IgD-negative memory B cell (primary cell): ENCODE measurements around the gene MEMO1. TPM values are rescaled to one million over a fixed set of nuclear protein-coding genes. Genes with fewer than 3 reads are reported as not detected.
"Not testable (repeated sequence)": the region's sequence is repeated elsewhere in the genome, so short reads cannot be mapped to it uniquely, and the experiment has no call there.

Source experiments
- H3K27ac Mint-ChIP-seq, 3 donors: one replicate each; pipeline ENCODE4 v1.8.0; 2020 to 2022; ENCODE audit warnings: mild to moderate bottlenecking in 3 of 3, mixed read lengths in 3 of 3, moderate library complexity in 1 of 3
- H3K27me3 Mint-ChIP-seq: one replicate; pipeline ENCODE4 v1.8.0; 2021; ENCODE audit warnings: mixed read lengths
- H3K36me3 Mint-ChIP-seq: one replicate; pipeline ENCODE4 v1.8.0; 2020; ENCODE audit warnings: mild to moderate bottlenecking, mixed read lengths
- H3K4me1 Mint-ChIP-seq, 3 donors: one replicate each; pipeline ENCODE4 v1.8.0; 2020 to 2022; ENCODE audit warnings: mixed read lengths in 3 of 3, mild to moderate bottlenecking in 1 of 3
- H3K4me3 Mint-ChIP-seq, 4 donors: one replicate each; pipeline ENCODE4 v1.8.0; 2020 to 2022; ENCODE audit warnings: mild to moderate bottlenecking in 4 of 4, mixed read lengths in 4 of 4, moderate library complexity in 3 of 4
- H3K9me3 Mint-ChIP-seq, 3 donors: one replicate each; pipeline ENCODE4 v1.8.0; 2020 to 2021; ENCODE audit warnings: mixed read lengths in 3 of 3, mild to moderate bottlenecking in 1 of 3
- polyA plus RNA-seq: library from polyadenylated mRNA; unstranded; fragments of 300-500 nt; fragmentation: Illumina TruSeq; gene quantifications from one replicate; pipeline ENCODE4 v1.2.3, GENCODE V29; 2021

Gene MEMO1
- polyA plus RNA-seq, 1 donor from 2014 or later = 32.0 TPM

DNA sequence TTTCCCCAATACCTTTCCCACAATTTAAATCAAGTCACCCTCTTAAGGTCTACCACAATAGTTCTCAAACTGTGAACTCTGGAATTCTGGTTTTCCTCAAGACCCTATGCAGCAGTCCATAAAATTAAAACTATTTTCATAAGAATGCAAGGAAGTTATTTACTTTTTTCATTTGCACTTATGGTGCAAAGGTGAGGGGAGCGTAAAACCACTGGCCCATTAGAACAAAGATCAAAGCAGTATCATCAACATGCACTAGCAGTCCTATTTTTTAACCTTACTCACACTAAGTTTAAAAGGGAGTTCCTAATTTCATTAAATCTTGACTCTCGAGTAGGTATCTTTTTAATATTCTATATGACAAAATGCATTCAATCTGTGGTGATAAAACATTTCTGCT is 85.3 kb downstream of the MEMO1 start:
- H3K27ac Mint-ChIP-seq = no peak overlapping the region
- peaks cover 9% of the 10 kb centered on the region for H3K36me3 Mint-ChIP-seq
- H3K4me3 Mint-ChIP-seq = no peak overlapping the region
- peaks cover 4 to 21% (median 11%) of the 10 kb centered on the region in 3 donors for H3K4me1 Mint-ChIP-seq
- no peaks in the 10 kb centered on the region for H3K9me3 Mint-ChIP-seq
- no peaks in the 10 kb centered on the region for H3K27me3 Mint-ChIP-seq

GRCh38 chr2:31923662-31924061 is 87.1 kb downstream of the MEMO1 start:
- H3K4me1 Mint-ChIP-seq = peaks cover 4 to 17% (median 11%) of the 10 kb centered on the region in 3 donors
- H3K27ac Mint-ChIP-seq = no peak overlapping the region
- no peaks in the 10 kb centered on the region for H3K9me3 Mint-ChIP-seq
- no peak overlapping the region for H3K4me3 Mint-ChIP-seq
- peaks cover 7% of the 10 kb centered on the region for H3K36me3 Mint-ChIP-seq
- H3K27me3 Mint-ChIP-seq = no peaks in the 10 kb centered on the region

- H3K4me1 Mint-ChIP-seq = peaks cover 4 to 17% (median 11%) of the 10 kb centered on the region in 3 donors
- peaks cover 9% of the 10 kb centered on the region for H3K36me3 Mint-ChIP-seq
- no peaks in the 10 kb centered on the region for H3K27me3 Mint-ChIP-seq
- peak overlapping the region in 1 of 3 donors; percentile 6 for H3K27ac Mint-ChIP-seq
- H3K4me3 Mint-ChIP-seq = no peak overlapping the region
- H3K9me3 Mint-ChIP-seq = no peaks in the 10 kb centered on the region
These were observed 88.0 kb downstream of the MEMO1 start for GRCh38 chr2:31922542-31923408.

DNA sequence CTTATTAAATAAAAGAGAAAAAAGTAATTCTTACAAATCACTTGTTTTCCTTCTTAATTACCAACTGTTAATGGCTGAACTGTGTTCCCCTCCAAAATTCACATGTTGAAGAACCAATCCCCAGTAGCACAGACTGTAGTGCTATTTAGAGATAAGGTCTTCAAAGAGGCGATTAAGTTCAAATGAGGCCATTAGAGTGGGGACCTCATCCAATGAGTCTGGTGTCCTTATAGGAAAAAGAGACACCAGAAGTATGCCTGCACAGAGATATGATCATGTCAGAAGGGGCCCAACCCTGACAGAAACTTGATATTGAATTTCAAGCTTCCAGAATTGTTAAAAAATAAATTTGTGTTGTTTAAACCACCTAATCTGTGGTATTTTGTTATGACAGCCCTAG is 89.8 kb downstream of the MEMO1 start:
- Mint-ChIP-seq H3K27me3 (no peaks in the 10 kb centered on the region), H3K9me3 (no peaks in the 10 kb centered on the region), H3K4me1 (peaks cover 4 to 17% (median 11%) of the 10 kb centered on the region in 3 donors), H3K27ac (no peak overlapping the region), H3K4me3 (no peak overlapping the region), H3K36me3 (peaks cover 10% of the 10 kb centered on the region)

DNA sequence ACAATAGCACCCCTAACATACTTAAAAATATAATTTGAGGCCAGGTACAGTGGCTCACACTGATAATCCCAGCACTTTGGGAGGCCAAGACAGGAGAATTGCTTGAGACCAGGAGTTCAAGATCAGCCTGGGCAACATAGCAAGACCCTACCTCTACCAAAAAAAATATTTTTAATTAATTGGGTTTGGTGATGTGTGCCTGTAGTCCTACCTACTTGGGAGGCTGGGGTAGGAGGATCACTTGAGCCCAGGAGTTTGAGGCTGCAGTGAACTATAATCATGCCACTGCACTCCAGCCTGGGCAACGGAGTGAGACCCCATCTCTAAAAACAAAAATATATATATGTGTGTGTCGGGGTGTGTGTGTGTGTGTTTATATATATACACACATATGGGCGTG is 91.3 kb downstream of the MEMO1 start:
- H3K9me3 Mint-ChIP-seq = no peaks in the 10 kb centered on the region
- H3K27ac Mint-ChIP-seq = no peak overlapping the region
- H3K4me1 Mint-ChIP-seq = peaks cover 4 to 17% (median 9%) of the 10 kb centered on the region in 3 donors

GRCh38 chr2:31909661-31910060 is 101.1 kb downstream of the MEMO1 start:
- Mint-ChIP-seq H3K4me1 (peaks cover 4 to 14% (median 12%) of the 10 kb centered on the region in 3 donors), H3K9me3 (peaks cover 0 to 3% (median 0%) of the 10 kb centered on the region in 3 donors), H3K27ac (no peak overlapping the region), H3K27me3 (no peaks in the 10 kb centered on the region), H3K4me3 (no peak overlapping the region), H3K36me3 (peaks cover 12% of the 10 kb centered on the region)

More for the DNA sequence above, 91.3 kb downstream of the MEMO1 start:
- Mint-ChIP-seq H3K27me3 (no peaks in the 10 kb centered on the region), H3K36me3 (peaks cover 7% of the 10 kb centered on the region), H3K4me3 (no peak overlapping the region)

- not testable (repeated sequence) for H3K4me3 Mint-ChIP-seq, H3K27ac Mint-ChIP-seq, H3K9me3 Mint-ChIP-seq, H3K27me3 Mint-ChIP-seq
- peaks cover 14% of the 10 kb centered on the region for H3K36me3 Mint-ChIP-seq
- peaks cover 9 to 24% (median 19%) of the 10 kb centered on the region in 3 donors for H3K4me1 Mint-ChIP-seq
These were observed 103.3 kb downstream of the MEMO1 start for GRCh38 chr2:31907491-31907890.

GRCh38 chr2:31903109-31903780 is 107.6 kb downstream of the MEMO1 start:
- Mint-ChIP-seq H3K27ac (no peak overlapping the region), H3K4me3 (peak overlapping the region in 1 of 4 donors; percentile 34), H3K36me3 (peaks cover 37% of the 10 kb centered on the region), H3K4me1 (peaks cover 8 to 16% (median 9%) of the 10 kb centered on the region in 3 donors), H3K9me3 (peaks cover 0 to 10% (median 5%) of the 10 kb centered on the region in 3 donors), H3K27me3 (no peaks in the 10 kb centered on the region)

DNA sequence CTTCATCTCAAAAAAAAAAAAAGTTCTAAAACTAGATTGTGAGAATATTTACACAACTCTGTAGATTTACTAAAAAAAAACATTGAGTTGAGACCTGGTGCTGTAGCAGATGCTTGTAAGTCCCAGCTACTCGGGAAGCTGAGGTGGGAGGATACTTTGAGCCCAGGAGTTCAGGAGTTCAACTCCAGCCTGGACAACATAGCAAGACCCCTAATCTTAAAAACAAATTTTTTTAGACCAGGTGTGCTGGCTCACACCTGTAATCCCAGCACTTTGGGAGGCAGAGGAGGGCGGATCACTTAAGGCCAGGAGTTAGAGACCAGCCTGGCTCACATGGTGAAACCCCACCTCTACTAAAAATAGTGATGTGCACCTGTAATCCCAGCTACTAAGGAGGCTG is 108.9 kb downstream of the MEMO1 start:
- Mint-ChIP-seq H3K4me1 (peaks cover 4 to 13% (median 8%) of the 10 kb centered on the region in 3 donors), H3K27ac (no peak overlapping the region), H3K4me3 (no peak overlapping the region), H3K36me3 (peaks cover 43% of the 10 kb centered on the region), H3K9me3 (peaks cover 0 to 9% (median 5%) of the 10 kb centered on the region in 3 donors), H3K27me3 (no peaks in the 10 kb centered on the region)

DNA sequence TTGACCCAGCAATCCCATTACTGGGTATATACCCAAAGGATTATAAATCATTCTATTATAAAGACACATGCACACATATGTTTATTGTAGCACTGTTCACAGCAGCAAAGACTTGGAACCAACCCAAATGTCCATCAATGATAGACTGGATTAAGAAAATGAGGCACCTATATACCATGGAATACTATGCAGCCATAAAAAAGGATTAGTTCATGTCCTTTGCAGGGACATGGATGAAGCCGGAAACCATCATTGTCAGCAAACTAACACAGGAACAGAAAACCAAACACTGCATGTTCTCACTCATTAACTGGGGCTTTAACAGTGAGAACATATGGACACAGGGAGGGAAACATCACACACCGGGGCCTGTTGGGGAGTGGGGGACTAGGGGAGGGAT is 110.7 kb downstream of the MEMO1 start:
- H3K27ac Mint-ChIP-seq, H3K9me3 Mint-ChIP-seq, H3K27me3 Mint-ChIP-seq: not testable (repeated sequence)
- peaks cover 46% of the 10 kb centered on the region for H3K36me3 Mint-ChIP-seq
- H3K4me3 Mint-ChIP-seq = peak overlapping the region in 1 of 4 donors; percentile 17
- H3K4me1 Mint-ChIP-seq = peaks cover 4 to 18% (median 10%) of the 10 kb centered on the region in 3 donors

DNA sequence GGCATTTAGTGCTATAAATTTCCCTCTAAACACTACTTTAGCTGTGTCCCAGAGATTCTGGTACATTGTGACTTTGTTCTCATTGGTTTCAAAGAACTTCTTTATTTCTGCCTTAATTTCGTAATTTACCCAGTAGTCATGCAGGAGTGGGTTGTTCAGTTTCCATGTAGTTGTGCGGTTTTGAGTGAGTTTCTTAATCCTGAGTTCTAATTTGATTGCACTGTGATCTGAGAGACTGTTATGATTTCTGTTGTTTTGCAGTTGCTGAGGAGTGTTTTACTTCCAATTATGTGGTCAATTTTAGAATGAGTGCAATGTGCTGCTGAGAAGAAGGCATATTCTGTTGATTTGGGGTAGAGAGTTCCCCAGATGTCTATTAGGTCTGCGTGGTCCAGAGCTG is 112.5 kb downstream of the MEMO1 start:
- H3K27ac Mint-ChIP-seq, H3K9me3 Mint-ChIP-seq, H3K27me3 Mint-ChIP-seq: not testable (repeated sequence)
- Mint-ChIP-seq H3K36me3 (peaks cover 48% of the 10 kb centered on the region), H3K4me3 (peak overlapping the region in 1 of 4 donors; percentile 52), H3K4me1 (peaks cover 2 to 14% (median 11%) of the 10 kb centered on the region in 3 donors)

DNA sequence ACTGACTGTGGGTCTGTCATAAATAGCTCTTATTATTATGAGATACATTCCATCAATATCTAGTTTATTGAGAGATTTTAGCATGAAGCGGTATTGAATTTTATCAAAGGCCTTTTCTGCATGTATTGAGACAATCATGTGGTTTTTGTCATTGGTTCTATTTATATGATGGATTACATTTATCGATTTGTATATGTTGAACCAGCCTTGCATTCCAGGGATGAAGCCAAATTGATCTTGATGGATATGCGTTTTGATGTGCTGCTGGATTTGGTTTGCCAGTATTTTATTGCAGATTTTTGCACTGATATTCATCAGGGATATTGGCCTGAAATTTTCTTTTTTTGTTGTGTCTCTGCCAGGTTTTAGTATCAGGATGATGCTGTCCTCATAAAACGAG is 113.5 kb downstream of the MEMO1 start:
- H3K4me3 Mint-ChIP-seq = not testable (repeated sequence)
- peaks cover 46% of the 10 kb centered on the region for H3K36me3 Mint-ChIP-seq

GRCh38 chr2:31896293-31896692 is 114.5 kb downstream of the MEMO1 start:
- Mint-ChIP-seq H3K27ac (no peak overlapping the region), H3K36me3 (peaks cover 39% of the 10 kb centered on the region), H3K27me3 (no peaks in the 10 kb centered on the region), H3K4me1 (peaks cover 0 to 20% (median 7%) of the 10 kb centered on the region in 3 donors), H3K9me3 (peaks cover 0 to 8% (median 5%) of the 10 kb centered on the region in 3 donors), H3K4me3 (no peak overlapping the region)

More for the DNA sequence above, 113.5 kb downstream of the MEMO1 start:
- H3K27me3 Mint-ChIP-seq, H3K4me1 Mint-ChIP-seq, H3K9me3 Mint-ChIP-seq, H3K27ac Mint-ChIP-seq: not testable (repeated sequence)

- peaks cover 0 to 4% (median 2%) of the 10 kb centered on the region in 3 donors for H3K9me3 Mint-ChIP-seq
- no peak overlapping the region for H3K4me3 Mint-ChIP-seq
- H3K27me3 Mint-ChIP-seq = no peaks in the 10 kb centered on the region
- no peak overlapping the region for H3K27ac Mint-ChIP-seq
- H3K4me1 Mint-ChIP-seq = peaks cover 6 to 29% (median 12%) of the 10 kb centered on the region in 3 donors
- H3K36me3 Mint-ChIP-seq = peaks cover 28% of the 10 kb centered on the region
These were observed 116.2 kb downstream of the MEMO1 start for GRCh38 chr2:31894656-31895055.

- Mint-ChIP-seq H3K4me3 (no peak overlapping the region), H3K27ac (no peak overlapping the region), H3K36me3 (peaks cover 16% of the 10 kb centered on the region), H3K27me3 (no peaks in the 10 kb centered on the region), H3K4me1 (peaks cover 17 to 43% (median 26%) of the 10 kb centered on the region in 3 donors), H3K9me3 (no peaks in the 10 kb centered on the region)
These were observed 117.7 kb downstream of the MEMO1 start for GRCh38 chr2:31893094-31893493.
